KBM-7 (cell line): ENCODE data around the gene XPR1.
A peak's percentile ranks its signal among the peaks of the same experiment; 100 is the strongest.

Source experiments
- DNase-seq: peaks from one replicate; pipeline ENCODE4 v3.0.0-alpha.2; 2015
- in situ Hi-C: fragments of 300-500 bp; cut with MboI; formaldehyde crosslinking; loops from 2 replicates; pipeline ENCODE4 v1.14.3; 2020; ENCODE audit warnings: low sequenced_read_pairs, low pct_unique_long_range_greater_than_20kb, mixed read lengths

The XPR1 gene

GRCh38 chr1:180916012-180916770 is 284.4 kb downstream of the XPR1 start:
- in situ Hi-C loops = no loop called here
- no peak for DNase-seq

DNA sequence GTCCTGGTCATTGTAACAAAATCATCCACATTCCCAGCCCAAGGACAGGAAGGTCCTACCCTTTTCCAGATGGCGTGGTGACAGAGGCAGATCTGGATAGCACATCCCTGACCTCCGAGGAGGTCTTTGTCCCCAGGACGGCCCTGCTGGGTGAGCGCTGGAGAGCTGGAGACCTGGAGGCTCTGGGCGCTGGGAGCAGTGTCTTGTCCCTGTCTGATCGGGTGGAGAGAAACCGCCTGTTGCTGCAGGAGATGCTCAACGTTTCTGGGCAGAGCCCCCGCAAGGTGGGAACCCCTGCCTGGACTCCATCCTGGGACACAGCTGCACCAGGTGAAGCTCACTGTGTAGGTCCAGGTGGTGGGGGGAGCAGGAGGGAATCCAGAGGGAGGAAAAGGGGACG is 284.9 kb downstream of the XPR1 start:
- in situ Hi-C loops = no loop called here
- no peak for DNase-seq

DNA sequence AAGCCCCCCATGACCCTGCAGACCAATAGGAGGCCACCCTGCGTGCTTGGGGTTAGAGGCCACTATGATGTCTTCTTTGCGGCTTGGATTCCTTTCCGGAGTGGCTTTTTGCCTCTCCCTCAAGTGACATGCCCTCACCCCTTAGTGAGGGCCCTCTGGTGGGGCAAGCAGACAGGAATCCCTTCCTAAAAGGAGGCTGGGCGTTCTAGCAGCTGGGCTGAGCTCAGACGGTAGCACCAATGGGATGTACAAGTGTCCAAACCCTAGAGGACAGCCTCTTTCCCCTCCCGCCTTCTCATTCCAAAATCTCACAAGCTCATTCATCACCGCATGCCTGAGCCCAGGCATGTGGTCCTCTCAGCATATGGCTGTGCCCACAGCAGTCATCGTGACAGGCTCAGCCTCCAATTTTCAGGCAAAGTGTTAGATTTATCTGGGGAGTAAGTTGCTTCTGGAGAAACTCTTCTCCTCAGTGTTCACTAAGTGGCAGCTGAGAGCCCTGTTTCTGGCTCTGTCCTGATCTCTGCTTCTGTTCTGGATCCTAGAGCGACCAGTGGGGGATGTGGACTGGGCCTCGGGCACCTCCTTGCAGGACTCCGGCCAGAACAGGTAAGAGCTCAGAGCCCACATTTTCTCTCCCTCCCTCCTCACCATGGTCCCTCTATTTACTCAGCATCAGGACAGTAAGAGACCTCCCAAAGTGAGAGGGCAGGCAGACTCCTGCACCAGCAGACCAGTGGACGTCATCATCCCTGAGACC is 285.7 kb downstream of the XPR1 start:
- peak; percentile 60 for DNase-seq
- in situ Hi-C loops = no loop called here

- DNase-seq = no peak
- in situ Hi-C loops = no loop called here
Observed at GRCh38 chr1:180918519-180918918, 286.7 kb downstream of the XPR1 start.

- DNase-seq = no peak
- in situ Hi-C loops = no loop called here
Observed at GRCh38 chr1:180919183-180919700, 287.4 kb downstream of the XPR1 start.

GRCh38 chr1:180920193-180920592 is 288.4 kb downstream of the XPR1 start:
- no peak for DNase-seq
- in situ Hi-C loops = no loop called here

- no peak for DNase-seq
- in situ Hi-C loops = no loop called here
Observed at GRCh38 chr1:180920702-180921101, 288.9 kb downstream of the XPR1 start.

- in situ Hi-C loops = no loop called here
- no peak for DNase-seq
Observed at GRCh38 chr1:180921386-180921785, 289.6 kb downstream of the XPR1 start.

DNA sequence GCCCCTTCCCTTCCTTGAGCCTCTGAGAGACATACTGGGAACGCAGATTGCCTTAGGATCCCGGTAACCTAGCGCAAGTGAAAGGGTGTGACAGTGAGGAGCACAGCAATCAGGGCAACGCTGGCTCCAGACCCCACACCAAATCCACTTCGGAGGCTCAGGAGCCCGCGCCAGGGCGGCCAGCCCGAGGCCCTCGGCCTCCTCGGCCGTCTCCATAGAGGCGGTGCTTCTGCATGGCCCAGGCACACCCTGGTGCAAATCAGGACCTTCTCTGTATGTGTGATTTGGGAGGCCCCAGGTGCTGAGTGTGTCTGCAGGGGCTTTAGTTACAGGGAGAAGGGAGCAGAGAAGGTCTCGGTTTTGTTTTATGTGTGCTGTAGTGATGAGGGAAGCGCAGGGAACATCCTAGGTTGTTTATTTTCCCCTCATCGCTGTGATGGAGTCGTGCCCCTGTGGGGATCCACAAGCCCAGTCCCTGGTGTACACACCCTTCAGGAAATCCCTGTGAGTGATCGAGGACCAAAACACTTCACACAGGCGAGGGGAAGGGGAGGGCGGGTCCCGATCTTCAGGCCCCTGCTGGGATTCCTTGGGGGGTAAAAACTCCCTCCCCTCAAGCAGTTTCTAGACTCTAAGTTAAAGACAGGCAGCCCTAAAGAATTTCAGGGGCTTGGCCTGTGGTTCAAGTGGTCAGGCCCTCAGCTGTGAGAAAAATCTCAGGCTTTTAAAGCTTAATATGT is 290.2 kb downstream of the XPR1 start:
- in situ Hi-C loops = no loop called here
- no peak for DNase-seq

- no peak for DNase-seq
- in situ Hi-C loops = no loop called here
Observed at GRCh38 chr1:180922631-180923015, 290.8 kb downstream of the XPR1 start.

DNA sequence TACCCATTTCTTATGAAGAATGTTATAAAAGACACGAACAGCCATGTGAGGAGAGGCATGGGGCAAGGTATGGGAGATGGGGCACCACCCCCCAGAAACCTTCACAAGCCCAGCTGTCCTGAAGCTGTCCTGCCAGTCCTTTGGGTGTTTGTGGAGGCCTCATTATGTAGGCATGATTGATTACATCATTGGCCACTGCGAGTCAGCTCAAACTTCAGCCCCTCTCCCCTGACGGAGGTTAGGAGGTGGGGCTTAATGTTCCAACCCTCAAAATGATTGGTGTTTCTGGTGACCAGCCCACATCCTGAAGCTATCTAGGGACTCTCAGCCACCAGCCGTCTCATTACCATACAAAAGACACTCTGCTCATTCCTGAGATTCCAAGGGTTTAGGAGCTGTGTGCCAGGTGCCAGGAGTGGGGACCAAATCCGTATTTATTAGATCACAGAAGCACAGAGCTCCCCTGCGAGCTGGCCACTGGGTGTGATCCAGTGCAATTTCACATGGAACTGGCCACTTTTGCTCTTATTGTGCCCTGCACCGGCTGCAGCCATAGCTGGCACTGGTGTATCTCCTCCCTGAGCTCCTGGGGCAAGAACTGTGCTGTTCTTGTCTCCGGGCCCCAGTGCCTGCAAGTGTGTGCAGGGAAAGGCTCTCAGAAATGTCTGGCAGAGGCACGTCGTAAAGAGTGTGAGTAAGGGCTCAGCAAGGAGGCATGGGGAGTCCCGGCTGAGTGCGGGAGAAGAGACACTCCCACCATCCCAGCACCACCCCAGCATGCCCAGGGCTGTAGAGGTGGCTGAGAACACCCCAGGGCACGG is 291.4 kb downstream of the XPR1 start:
- in situ Hi-C loops = no loop called here
- no peak for DNase-seq

DNA sequence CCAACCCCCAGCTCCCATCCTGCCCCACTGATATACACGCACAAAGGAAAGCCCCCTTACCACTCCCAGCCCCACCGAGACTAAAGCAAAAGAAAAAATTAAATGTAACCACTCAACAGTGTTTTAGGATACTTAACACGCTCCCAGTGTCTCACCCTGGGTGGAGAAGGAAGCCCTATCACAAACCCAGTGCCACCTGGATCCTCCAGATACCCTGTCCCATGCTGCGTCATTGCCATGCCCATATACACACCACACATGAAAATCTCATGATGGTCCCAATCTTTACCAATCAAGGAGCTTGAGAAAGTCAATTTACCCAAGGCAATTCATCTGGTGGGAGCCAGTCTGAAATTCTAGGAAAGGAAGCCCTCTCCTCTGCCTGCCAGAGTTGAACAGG is 292.1 kb downstream of the XPR1 start:
- DNase-seq = no peak
- in situ Hi-C loops = no loop called here

GRCh38 chr1:180924939-180925338 is 293.1 kb downstream of the XPR1 start:
- in situ Hi-C loops = no loop called here

DNA sequence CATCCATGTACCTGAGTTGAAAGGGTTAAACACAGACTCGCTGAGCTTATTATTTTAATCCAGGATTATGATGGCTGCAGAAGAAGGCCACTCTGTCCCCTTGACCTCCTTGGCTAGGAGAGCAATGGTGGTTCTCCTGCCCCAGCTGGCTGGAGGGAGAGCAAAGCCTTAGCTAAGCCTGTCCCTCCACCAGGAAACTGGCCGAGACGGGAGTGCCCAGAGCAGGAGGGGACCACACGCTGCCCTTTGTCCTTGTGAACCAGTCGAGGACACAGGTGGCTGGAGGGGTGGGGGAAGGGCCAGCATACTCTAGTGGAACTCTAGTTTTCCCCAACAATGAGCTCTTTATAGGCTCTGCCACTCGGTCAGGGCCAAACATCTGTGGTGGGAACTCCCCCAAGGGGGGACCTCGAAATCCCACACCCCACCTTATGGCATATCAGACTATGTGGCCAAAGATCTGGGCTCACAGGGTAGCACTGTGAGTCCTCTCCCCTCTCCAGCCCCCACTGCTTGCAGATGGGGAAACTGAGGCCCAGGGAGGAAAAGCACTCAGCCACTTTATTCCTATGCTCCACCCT is 293.7 kb downstream of the XPR1 start:
- in situ Hi-C loops = no loop called here
- DNase-seq = no peak

More at GRCh38 chr1:180924939-180925338, 293.1 kb downstream of the XPR1 start:
- no peak for DNase-seq

GRCh38 chr1:180926164-180926981 is 294.6 kb downstream of the XPR1 start:
- peak; percentile 35 for DNase-seq
- in situ Hi-C loops = no loop called here

DNA sequence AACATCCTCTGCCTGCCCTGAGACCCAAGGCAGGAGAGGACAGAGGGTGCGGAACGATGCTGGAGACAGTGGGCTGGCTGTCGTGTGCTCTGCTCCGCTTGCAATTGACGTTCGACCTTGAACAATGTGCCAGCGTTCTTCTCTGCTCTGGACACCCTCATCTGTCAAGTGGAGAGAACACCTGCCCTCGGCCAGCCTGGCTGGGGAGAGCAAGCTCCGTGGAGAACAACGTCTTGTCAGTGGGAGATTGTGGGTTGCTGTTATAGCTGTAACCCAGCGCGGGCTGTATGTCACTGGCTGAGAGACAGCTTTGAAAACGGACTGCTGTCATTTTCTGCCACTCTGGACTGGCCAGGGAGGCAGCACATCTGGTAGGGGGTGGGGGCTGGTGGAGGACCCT is 295.5 kb downstream of the XPR1 start:
- in situ Hi-C loops = no loop called here
- no peak for DNase-seq

GRCh38 chr1:180927841-180928240 is 296.0 kb downstream of the XPR1 start:
- DNase-seq = no peak
- in situ Hi-C loops = no loop called here
